Embryonic facial prominence (tissue), 1 donor: ENCODE data around the gene HOXC4.

Experiments
- DNase-seq: peaks from one replicate; pipeline ENCODE4 v3.0.0-alpha.2; 2016; ENCODE audit errors: extremely low spot score

The HOXC4 gene

DNA sequence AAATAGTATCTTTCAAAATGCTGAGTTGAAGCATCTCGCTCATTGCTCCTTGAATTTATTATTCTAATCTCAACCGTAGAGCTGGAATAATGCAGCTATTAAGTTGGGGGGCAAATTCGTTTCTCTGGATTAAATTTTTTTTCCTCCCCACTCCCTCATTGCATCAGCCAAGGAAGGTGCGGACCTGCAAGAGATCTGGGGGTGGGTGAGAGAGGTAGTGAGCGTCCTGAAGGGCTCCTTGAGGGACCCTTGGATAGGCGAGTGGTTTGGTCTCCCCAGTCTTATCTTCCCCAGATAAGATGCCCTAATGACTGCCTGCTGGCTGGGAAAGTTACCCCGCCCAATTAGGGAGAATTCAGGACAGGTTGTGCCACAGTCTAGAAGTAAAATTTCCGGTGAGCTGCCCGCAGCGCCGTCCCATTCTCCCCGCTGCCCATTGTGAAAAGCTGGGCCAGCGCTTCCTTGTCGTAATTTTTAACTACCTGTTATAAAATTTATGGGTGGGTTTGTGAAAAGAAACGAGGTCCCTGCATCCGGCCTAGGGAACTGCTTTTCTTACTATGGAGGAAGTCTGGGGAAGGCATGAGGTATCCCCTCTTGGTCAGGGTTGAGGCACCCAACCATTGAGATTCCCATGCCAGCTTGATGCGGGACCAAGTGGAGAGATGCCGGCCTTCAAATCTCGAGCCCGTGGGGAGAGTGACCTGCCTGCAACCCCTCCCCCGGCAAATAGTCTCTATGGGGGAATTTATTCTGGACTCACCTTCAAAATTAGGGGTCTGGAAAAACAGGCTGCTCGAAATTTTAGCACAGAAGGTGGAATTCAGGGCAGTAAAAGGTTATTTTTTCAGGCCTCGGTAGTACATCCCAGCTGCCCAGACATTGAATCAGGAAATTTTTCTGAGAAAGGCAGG, 38.4 kb upstream of the HOXC4 start:
- no peak for DNase-seq

DNA sequence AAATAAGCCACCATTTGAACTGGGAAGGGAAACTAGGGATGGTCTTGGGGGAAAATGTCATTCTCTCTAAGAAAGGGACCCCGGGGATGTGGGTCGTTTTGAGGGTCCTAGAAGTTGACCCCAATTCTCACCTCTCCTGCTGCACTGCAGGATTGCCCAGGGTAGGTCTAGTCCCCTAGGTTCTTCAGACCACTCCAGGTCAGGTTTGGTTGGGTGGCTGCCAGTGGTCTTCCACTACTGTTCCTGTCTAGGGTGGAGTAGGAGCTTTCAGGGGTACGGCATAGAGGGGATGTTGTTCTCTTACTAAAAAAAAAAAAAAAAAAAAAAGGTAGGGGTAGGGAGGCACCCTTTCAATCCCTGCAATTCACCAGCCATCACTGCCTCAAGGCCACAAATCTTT, 37.6 kb upstream of the HOXC4 start:
- no peak for DNase-seq

DNA sequence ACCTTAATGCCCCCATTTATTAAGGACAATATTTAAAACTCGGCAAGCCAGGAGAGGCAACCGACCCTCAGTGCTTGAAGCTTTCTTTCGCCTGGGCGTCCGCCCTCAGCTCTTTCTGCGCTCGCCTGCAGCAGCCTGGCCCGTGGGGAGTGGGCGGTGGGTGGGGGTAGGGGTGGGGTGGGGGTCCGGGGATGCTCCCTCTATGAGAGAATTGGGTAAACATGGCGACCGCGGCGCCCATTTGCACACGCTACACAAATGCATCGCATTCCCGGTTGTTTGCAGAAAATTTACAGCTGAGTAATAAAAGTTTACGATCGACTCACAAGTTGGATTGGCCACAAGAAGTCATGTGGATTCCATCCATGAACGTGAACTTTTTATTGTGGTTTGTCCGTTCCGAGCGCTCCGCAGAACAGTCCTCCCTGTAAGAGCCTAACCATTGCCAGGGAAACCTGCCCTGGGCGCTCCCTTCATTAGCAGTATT, 37.1 kb upstream of the HOXC4 start:
- DNase-seq, result no peak

DNA sequence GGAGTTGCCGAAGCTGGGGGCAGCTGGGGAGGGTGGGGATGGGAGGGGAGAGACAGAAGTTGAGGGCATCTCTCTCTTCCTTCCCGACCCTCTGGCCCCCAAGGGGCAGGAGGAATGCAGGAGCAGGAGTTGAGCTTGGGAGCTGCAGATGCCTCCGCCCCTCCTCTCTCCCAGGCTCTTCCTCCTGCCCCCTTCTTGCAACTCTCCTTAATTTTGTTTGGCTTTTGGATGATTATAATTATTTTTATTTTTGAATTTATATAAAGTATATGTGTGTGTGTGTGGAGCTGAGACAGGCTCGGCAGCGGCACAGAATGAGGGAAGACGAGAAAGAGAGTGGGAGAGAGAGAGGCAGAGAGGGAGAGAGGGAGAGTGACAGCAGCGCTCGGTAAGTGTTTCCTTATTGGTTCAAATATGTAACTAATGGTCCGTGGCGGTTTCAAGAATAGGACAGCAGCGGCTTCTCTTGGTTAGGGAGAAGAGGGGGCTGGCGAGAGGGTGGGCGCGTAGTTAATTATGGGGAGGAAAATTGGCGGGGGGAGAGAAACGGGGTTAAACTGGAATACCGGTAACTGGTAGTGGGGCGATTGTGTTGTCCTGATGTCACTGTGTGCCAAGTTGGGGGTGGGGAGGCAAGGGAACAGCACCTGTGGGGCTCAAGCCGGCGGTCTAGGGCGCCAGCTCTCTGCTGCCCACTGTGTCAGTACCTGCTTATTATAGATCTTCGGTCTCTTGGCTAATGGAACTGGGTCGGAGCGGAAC, 36.4 kb upstream of the HOXC4 start:
- DNase-seq, result no peak

DNA sequence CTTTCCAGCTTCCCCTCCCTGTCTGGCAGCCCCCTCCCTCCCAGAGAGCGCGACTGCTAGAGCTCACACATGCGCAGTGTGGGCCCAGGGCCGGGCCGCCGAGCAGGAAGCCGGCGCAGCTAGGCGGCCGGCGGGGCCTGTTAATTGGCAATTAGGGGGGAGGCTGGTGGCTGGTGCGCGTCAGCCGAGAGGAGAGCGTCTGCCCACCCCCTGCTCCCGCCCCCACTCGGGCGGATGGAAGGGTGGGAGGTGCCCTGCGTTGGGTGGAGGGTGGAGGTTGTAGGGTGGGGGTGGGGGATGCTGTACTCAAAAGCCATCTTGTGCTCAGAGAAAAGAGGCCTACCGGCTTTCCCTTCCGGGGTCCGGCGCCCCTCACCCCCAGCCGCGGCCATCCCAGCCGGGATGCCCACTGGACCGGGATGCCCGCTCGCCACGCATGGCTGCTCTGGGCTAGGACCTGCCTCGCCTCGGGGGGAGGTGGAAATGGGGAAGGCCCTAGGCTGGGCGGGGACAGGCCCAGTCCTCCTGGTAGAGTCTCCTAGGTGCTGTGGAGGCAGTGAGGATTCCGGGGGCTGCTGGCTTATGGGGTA, 35.7 kb upstream of the HOXC4 start:
- DNase-seq, result no peak

DNA sequence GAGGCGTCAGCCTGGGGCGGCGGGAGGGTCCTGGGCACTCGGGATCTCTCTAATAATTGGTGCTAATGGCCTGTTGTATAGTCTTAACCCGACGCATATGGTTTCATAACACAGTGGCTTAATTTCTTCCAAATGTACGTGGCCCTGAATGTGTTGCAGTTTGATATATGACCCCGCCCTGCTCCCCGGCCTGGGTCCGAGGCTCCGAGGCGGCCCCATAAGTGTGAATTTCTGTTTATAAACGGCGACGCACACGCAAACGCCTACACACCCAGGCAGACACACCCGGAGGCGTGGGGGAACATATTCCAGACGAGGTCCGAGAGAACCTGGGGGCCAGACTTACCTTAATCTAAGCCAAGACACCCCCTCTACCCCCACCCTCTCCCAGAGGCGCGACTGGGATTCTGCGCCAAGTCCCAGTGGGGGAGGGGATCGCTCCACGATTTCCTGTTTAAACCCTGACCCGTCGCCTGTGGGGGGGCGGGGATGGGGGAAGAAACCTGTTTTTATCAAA, 35.1 kb upstream of the HOXC4 start:
- no peak for DNase-seq

DNA sequence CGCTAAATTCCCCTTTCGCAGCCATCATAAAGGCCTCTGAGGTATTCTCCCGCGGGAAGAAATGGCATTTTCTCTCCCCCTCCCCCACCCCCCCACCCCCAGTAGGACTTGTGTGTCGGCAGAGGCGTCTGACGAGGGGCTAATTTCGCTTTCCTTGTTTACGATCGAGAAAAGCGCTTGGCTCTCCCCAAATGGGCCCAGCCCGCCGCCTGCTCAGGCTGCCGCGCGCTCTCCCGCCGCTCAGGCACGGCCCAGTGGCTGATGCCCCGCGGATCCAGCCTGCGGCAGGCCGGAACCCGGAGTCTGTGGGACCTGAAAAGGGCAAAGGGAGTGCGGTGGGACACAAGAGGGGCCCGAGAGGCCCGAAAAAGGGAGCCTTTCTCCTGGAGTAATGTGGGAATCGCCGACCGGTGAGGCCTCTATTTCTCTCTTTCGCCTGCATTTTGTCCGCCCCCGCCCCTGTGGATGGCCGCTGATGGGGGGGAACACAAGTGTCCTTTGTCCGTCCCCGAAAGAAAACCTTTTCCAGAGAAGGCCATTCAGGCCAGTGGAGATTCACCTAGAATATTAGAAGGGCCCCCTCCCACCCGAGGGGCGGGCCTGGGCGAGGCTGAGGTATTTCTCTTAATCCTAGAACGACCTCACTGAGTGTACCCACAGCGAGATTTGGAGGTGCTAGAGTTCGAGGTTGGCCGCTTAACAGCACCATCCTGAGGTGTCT, 34.4 kb upstream of the HOXC4 start:
- no peak for DNase-seq

DNA sequence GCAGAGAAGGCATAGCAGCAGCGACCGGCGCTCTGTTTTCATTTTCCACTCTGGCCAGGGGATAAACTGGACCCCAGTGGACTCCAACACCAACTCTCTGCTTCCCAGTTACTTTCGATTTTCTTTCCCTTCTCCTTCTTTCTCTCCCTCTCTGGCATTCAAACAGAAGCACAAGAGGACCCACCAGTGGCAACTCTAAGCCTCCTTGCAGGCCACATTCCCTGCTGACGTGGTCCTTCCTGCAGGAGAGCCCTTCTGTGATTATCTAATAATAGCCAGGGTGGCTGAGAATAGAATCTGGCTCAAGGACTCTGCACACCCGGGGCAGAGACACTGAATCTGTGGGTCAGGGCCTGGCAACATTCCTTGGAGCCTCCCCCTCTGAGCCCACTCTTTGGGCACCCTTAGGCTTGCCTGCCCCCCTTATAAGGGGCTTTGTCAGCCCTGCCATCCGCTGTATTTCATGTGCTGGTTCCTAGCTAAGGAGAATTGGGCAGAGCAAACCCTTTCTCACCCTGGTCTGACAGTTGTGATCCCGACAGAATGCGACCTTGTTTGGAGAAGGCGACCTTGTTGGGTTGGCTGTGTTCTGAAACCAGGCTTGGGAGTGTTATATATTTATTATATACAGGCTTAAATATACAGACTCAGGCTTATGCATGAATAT, 33.6 kb upstream of the HOXC4 start:
- no peak for DNase-seq

DNA sequence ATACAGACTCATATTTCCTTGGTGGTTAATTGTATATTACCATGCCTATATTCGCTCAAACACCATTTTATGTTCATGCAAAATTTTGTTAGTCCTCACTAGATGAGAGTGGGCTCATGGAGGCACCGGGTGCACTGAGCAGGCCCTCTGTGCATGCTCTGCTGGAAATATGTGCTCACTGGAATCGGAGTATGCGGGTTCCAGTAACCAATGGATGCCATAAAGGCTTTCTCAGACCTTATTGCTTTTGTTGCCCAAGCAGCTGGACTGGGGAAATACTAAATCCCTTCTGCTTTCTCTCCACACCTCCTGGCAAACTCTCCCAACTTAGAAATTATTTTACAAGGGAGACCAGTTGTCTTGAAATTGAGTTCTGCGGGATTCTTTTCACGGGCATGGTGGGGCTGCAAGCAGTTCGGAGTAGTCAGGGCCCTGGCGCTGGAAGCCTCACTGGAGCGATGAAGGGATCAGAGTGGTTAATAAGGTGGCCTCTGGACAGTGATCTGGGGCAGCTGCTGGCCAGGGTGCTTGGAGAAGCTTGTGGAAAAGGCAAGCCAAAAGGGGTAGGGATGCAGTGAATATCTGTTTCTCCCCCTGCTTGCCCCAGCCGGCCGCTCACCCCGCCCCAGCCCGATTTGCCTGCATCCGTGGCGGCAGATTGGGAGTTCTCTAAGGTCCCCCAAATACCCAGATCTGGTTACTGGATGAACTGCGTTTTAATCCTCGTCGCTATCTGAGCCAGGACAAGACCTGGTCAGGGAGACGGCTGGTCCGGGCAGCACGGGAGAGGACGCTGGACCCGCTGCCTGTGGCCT, 32.8 kb upstream of the HOXC4 start:
- DNase-seq, result no peak

DNA sequence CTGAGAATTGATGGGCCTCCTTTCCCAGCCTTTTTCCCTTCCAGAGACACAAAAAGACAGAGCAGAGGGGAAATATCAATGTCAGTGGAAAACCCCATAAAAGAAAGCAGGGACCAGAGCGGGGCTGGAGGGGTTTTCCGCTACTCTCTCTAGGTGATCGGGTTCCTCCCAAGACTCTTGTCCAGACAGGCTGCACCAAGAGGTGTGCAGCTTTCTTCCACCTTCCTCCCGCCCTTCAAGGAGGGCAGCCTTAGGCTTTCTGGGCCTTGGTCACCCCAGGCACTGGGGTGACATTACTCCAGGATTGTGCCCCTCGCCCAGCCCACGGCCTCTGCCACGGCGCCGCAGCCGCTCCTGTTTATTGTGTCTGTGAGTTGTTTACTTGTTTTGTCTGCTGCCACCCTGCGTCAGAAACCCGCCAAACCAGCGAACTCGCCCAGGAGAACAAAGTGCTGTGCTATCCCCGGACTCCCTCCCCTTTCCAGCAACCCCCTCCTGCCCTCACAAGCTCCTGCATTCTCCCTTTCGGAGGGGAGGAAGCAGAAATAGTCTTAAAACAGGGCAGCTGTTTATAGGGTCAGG, 32.1 kb upstream of the HOXC4 start:
- no peak for DNase-seq

DNA sequence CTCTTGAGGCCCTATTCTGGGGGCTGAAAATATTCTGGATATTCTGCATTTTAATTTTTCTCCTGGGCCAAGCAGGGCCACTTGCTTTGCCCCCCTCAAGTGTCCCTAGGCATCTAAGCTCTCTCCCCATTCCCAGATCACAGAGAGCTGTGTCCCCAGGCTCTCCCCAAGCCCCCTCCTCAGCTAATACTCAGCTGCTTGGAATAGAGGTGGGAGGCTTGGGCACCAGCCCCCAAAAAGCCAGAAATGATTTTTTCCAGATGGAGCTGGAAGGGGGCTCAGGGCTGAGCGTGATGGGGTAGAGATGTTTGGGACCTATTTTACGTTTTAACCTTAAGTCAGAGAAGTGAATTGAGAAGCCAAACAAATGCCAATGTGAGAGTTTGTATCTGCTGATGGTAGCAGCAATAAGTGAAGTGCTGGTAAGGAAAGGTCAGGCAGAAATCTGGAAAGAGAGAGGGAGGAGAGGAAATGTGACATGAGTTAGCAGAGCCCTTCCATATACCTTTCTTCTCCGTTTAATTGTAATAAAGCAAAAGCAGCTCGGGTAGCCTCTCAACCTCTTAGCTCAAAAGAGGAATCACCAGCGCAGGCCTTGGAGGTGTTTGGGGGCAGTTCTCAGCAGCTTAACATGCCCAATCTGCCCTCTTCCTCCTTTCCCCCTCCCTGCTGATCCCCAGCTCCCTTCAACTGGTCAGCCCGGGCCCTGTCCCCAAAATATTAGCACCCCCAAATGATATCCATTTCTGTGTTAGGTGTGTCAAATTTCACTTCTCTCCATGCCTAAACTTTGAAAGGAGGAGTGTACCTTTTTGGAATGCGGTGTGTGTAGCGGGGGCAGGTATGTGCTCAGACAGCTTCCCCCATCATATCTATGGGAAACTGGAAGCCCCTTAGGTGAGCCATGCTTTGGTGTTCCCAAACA, 30.4 kb upstream of the HOXC4 start:
- DNase-seq, result no peak

DNA sequence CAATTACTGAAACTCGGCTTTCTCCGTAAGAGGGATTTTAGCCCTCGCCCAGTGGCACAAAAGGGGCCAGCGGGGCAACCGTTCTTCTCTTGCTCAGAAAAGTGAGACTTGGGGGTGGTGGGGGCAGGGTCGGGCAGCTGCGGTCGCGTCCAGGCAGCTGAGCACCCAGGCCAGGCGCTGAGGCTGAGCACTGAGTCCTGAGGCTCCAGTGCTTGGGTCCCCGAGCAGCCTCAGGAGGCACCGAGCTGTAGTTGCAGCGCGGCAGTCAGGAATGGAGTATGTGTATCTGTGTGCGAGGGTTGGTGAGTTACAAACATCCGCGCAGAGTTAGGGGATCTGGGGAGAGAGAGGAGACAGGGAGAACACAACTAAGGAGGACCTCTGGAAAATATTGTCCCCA, 29.5 kb upstream of the HOXC4 start:
- DNase-seq, result no peak

DNA sequence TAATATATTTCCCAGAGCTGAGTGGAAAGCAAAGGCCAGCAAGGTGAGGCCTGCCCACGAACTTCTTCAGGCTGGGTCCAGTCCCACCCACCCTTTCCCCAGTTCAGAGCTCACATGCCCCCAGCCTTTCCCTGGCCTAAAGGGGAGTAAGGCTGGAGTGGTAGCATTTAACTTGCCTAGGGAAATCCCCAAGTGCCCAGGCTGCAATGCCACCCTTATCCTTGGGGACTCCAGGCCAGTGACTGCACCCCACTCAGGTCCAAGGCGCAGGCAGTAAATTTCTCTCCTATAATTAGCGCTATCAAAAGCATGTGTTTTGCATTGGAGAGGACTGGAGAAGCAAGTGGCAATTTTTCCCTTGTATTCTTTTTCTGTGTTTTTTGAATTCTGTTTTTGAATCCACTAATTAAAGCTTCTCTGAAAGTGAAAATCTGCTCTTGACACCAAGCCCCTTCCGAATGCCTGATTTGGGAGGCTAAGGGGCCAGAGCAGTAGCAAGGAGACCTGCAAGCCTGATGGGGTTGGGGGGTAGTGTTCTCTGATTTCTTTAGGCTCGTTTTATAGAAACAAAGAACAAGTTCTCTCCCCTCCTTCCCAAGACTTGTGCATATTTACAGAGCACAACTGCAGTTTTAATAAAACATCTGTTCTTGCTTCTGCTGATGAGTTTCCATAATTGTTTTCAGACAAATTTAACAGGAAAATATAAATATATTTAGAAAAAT, 28.9 kb upstream of the HOXC4 start:
- DNase-seq, result no peak

DNA sequence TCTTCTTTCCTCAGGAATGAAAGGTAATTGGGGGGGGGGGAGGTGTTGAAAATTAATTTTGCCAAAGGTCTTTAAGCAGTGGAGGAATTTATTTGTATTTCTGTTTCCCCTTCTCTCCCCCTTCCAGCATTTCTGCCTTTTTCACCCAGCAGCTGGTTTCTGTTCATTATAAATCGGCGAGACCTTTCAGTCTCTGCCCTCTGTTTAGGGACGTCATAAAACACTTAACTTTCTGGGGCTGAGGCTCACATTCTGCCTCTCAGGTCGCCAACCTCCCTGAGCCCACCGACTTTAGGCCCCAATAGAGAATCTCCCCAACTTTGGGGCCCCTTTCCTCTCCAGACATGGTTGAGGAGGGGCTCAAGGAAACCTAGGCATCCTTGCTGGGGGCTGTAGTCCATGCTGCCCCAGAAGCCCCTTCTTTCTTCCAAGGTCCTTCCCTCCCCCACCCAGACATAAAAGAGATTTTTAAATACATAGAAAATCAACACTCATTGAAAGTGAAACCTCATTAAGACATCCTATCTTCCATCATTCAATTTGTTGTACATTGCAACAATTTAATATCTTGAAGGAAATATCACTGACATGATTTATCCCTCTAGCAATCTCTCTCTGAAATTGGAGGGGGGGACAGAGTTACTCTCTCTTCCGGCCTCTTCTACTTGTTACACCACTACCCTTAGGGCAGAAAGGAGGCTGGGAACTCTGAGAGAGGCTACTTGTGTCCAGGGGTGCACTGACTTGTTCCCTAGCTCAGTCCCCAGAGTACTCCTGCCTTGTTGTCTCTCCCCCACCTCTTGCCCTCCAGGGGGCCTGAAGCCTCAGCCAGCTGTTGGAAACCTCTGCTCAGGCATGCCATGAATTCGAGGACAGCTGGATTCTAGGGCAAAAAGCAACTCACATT, 27.9 kb upstream of the HOXC4 start:
- DNase-seq, result no peak

DNA sequence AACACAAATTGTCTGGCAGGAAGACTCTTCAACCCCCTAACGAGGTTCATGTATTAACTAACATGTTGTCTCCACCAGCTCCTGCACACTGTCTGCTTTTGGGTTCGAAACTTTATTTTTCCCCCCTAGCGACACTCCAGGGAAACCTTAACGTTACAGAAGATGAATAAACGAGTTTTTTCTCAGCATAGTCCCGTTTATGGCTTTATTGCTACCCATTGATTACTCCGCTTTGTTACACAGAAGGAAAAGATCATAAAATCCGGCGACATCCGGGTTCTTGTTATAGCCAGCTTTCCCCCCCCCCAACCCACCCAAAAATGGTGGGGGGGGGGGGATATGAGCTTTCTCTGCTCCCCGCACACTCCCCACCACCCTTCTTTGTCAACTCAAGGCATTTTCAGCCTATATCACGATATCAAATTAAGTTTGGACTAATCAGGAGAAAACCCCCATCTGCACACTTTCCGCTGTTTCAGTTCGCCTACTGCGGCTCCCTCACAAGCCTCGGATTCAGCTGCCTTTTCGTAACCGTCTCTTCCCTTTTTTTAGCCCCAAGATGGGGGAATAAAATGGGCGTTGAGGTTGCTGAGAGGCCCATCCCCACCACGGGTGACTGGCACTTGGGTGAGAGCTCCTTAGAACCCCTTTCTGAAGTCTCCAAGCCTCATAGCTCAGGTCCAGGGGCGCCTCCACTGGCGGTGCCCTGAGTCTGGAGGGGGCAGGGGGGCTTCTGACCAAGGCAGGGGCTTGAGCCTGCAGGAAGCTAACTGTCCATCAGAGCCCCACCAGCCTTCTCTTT, 26.8 kb upstream of the HOXC4 start:
- DNase-seq, result no peak

DNA sequence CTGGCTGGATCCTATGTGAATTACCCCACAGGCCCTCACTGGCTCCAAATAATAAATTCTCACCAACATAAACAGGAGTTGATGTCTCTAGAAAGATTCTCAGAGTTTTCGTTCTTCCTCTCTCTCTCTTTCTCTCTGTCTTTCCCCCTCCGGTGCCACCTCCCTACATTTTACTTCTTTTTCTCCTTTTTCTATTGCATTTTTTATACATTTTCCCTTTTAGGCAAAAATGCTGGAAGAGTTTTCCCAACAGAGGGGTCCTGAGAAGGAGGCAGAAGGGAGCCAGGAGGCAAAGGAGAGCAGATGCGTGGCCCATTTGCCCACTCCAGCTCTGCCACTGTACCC, 26.2 kb upstream of the HOXC4 start:
- no peak for DNase-seq
